HG03175 (cell line): Measurements from ENCODE around the gene TRIML1.
"Not testable (repeated sequence)": the region's sequence is repeated elsewhere in the genome, so short reads cannot be mapped to it uniquely, and the experiment has no call there.

Source experiments
- ATAC-seq: cut with Tn5 transposase; IDR thresholded peaks from one replicate; pipeline ENCODE4 v1.9.1; 2021; ENCODE audit warnings: mild to moderate bottlenecking, moderate library complexity; ENCODE audit not compliant: unreplicated experiment

Gene TRIML1

GRCh38 chr4:188147776-188148175 lies 8.5 kb downstream of the TRIML1 start:
- no peak for ATAC-seq

GRCh38 chr4:188154668-188155405 lies 15.6 kb downstream of the TRIML1 start:
- ATAC-seq: no peak

- no peak for ATAC-seq
Measured at GRCh38 chr4:188158336-188158735, 19.1 kb downstream of the TRIML1 start.

DNA sequence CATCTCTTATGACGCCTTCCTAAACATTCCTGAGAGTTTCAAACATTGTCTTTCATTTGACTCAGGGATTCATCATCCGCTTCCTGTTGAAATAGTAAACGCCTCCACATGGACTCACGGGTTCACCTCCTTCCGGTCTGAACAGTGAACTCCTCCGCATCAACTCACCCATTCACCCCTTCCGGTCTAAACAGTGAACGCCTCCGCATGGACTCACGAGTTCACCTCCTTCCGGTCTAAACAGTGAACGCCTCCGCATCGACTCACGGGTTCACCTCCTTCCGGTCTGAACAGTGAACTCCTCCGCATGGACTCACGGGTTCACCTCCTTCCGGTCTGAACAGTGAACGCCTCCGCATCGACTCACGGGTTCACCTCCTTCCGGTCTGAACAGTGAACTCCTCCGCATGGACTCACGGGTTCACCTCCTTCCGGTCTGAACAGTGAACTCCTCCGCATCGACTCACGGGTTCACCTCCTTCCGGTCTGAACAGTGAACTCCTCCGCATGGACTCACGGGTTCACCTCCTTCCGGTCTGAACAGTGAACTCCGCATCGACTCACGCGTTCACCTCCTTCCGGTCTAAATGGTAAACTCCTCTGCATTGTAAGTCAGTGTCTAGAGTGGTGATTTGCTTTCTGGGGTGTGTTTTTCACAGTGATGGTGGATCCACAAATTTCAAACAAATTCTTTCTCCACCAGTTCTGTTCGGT lies 20.4 kb downstream of the TRIML1 start:
- ATAC-seq: not testable (repeated sequence)

GRCh38 chr4:188160406-188160805 lies 21.2 kb downstream of the TRIML1 start:
- ATAC-seq: no peak

DNA sequence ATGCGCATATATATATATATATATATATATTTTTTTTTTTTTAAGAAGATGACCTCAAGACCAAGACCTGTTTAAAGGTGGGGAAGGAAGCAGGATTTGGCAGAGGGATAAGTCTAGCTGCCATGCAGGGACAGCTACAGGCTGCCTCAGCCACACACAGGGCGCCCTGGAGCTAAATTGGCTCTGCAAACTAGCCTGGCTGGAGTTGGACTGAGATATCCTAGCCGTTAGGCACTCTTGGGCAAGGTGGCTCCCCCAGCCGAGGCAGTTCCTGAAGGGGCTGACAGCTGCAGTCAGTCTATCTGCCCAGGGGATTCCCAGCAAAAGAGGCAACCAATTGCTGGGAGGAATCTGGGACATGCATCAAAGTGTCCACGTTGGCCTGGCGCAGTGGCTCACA lies 21.9 kb downstream of the TRIML1 start:
- no peak for ATAC-seq

DNA sequence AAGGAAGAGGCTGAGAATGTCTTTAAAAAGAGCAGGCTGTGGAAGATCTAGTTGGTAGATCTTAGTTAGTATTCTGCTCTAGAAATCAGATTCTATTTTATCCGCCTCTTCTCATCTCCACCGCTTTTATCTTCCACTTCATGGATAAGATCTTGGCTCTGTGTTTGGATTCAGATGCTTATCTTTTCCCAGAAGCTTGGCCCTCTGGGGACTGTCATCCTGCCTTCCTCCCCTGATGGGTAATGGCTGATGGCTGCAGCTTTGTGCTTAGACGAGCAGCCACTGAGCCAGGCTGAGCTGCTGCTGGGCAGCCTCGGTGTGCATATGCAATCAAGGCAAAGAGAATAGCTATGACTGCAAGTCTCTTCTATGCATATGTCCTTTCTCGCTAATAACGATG lies 23.5 kb downstream of the TRIML1 start:
- no peak for ATAC-seq

GRCh38 chr4:188168726-188169373 lies 29.6 kb downstream of the TRIML1 start:
- ATAC-seq: no peak

- no peak for ATAC-seq
Measured at GRCh38 chr4:188171551-188171950, 32.3 kb downstream of the TRIML1 start.

GRCh38 chr4:188175288-188175687 lies 36.0 kb downstream of the TRIML1 start:
- no peak for ATAC-seq

- no peak for ATAC-seq
Measured at GRCh38 chr4:188177997-188178675, 38.9 kb downstream of the TRIML1 start.

- no peak for ATAC-seq
Measured at GRCh38 chr4:188178806-188179205, 39.6 kb downstream of the TRIML1 start.

DNA sequence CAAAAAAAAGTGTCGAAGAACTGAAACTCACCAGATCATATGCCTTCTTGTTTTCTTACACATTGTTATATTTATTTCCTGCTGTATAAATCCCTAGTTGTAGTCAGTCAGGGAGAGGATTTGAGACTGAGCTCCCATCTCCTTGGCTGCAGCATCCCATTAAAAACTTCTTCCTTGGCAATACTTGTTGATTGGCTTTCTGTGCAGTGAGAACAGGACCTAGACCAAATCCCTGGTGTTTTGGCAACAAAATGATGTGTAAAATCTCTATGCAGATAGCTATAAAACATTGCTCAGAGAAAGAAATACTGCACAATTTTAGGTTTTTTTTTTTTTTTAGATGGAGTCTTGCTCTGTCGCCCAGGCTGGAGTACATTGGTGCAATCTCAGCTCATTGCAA lies 47.9 kb downstream of the TRIML1 start:
- no peak for ATAC-seq

GRCh38 chr4:188190461-188190860 lies 51.2 kb downstream of the TRIML1 start:
- no peak for ATAC-seq

DNA sequence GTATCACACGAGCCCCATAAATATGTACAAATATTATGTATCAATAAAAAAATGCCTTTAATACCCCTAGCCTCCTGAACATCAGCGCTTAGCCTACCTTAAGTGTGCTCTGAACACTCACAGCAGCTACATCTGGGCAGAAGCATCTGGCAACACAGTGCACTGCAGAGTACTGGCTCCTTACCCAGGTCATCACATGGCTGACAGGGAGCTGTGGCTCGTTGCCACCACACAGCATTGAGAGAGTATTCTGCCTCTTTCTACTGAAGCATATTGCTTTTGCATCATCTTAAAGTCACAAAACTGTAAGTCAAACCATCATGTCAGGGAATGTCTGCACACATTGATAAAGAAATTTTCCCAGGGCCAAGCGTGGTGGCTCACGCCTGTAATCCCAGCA lies 55.2 kb downstream of the TRIML1 start:
- ATAC-seq: no peak

DNA sequence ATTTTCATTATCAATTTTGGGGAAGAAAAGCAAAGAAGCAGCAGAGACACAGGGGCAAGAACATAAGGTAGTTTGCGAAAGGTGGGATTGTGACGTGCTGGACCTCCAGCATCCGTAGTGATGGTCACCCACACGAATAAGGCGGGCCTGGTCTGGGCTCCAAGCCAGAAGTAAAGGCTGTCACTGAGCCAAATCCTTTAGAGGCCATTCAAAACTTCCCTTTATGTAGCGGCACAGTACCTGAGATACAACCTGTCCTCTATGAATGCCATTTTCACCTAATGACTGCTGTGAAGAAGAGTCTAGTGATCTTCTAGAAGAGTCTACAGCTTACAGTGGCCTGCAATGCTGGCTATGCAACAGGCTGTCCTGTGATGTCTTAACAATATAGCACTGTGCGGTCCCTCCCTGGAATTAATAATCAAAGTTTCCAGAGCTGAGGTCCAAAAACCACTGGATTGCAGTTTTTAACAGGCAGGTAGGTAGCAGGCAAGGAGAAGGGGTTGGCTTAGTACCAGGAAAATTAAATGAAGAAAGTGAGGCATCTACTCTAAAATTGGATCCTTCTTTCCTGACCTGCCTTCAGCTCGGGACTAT lies 56.2 kb downstream of the TRIML1 start:
- ATAC-seq: no peak

GRCh38 chr4:188196134-188196735 lies 57.0 kb downstream of the TRIML1 start:
- no peak for ATAC-seq
